GM12878 (cell line): Measurements from ENCODE around the gene SCGN. TPM values are rescaled to one million over a fixed set of nuclear protein-coding genes. Genes with fewer than 3 reads are reported as not detected.

Source experiments
- ATAC-seq: fragments of 200-7000 bp; cut with Tn5 transposase; 3 replicates; pipeline ENCODE4 v1.9.1; 2020; ENCODE audit warnings: mild to moderate bottlenecking, moderate library complexity
- BruUV-seq: library from RNA; stranded (reverse); fragments of 400-500 nt; replicated peaks from 2 replicates; lab custom pipeline; 2021; lab: Mats Ljungman, UMichigan
- CTCF ChIA-PET: fragments of 300-600 bp; sonication (Branson Sonifier 250); formaldehyde crosslinking; extraction: SDS; loops from one replicate; lab custom pipeline; 2021; ENCODE audit warnings: inconsistent platforms; lab: Yijun Ruan, JAX
- POLR2A ChIA-PET: fragments of 350-600 bp; formaldehyde crosslinking; extraction: SDS; loops from one replicate; lab custom pipeline; 2021; ENCODE audit warnings: inconsistent platforms; lab: Charles Lee
- RAD21 ChIA-PET: fragments of 300-600 bp; sonication (Branson Sonifier 250); formaldehyde crosslinking; loops from one replicate; lab custom pipeline; 2023; ENCODE audit warnings: antibody characterized with exemption; ENCODE audit not compliant: unreplicated experiment; lab: Charles Lee
- SMC1A ChIA-PET: fragments of 300-600 bp; sonication (Branson Sonifier 250); formaldehyde crosslinking; loops from one replicate; lab custom pipeline; 2023; ENCODE audit not compliant: unreplicated experiment, uncharacterized antibody; lab: Charles Lee
- DNase-seq: peaks from one replicate; pipeline ENCODE4 v3.0.0-alpha.2; 2011; ENCODE audit warnings: low read depth, low spot score
- FAIRE-seq: peaks from 3 replicates; lab custom pipeline; 2011; peaks lifted over from hg19 to GRCh38; lab: Jason Lieb, UNC
- H2AFZ ChIP-seq: 2 replicates; pipeline ENCODE4 v1.6.0; 2011; ENCODE audit warnings: low read depth, low read length, control low read depth; ENCODE audit not compliant: control insufficient read depth
- H3K27ac ChIP-seq: 2 replicates; pipeline ENCODE4 v1.5.1; 2011; ENCODE audit warnings: control low read depth; ENCODE audit not compliant: control insufficient read depth, insufficient read depth
- H3K27me3 ChIP-seq, 2 experiments: replicated peaks in 1 of 2; 2 replicates each; pipeline versions ENCODE4 v1.6.0 to v1.6.1; 2011; ENCODE audit warnings: low read length in 1 of 2; ENCODE audit not compliant: control insufficient read depth in 2 of 2, insufficient read depth in 2 of 2
- H3K36me3 ChIP-seq, 2 experiments: 2 replicates each; pipeline ENCODE4 v1.5.1; 2011; ENCODE audit warnings: low read length in 1 of 2; ENCODE audit not compliant: control insufficient read depth in 2 of 2, insufficient read depth in 2 of 2
- H3K4me1 ChIP-seq: 2 replicates; pipeline ENCODE4 v1.6.1; 2011; ENCODE audit warnings: mild to moderate bottlenecking, low read length, moderate library complexity, mixed read lengths; ENCODE audit not compliant: control insufficient read depth, insufficient read depth
- H3K4me2 ChIP-seq: 2 replicates; pipeline ENCODE4 v1.6.0; 2011; ENCODE audit warnings: control low read depth; ENCODE audit not compliant: control insufficient read depth, insufficient read depth
- H3K4me3 ChIP-seq: fragments of 200-600 bp; sonication (generic); 2 replicates; pipeline ENCODE4 v1.5.1; 2016
- H3K79me2 ChIP-seq: 2 replicates; pipeline ENCODE4 v1.6.0; 2011; ENCODE audit warnings: low read length; ENCODE audit not compliant: control insufficient read depth, insufficient read depth
- H3K9ac ChIP-seq: 2 replicates; pipeline ENCODE4 v1.8.0; 2011; ENCODE audit warnings: low read length, control low read depth, mixed read lengths; ENCODE audit not compliant: control insufficient read depth, insufficient read depth
- H3K9me3 ChIP-seq: replicated peaks from 3 replicates; pipeline ENCODE4 v1.5.1; 2011; ENCODE audit warnings: mild to moderate bottlenecking, low read length; ENCODE audit not compliant: control insufficient read depth, insufficient read depth
- H4K20me1 ChIP-seq: 2 replicates; pipeline ENCODE4 v1.6.0; 2011; ENCODE audit not compliant: control insufficient read depth, insufficient read depth
- E2F4 ChIP-seq: IDR thresholded peaks from 2 replicates; pipeline ENCODE4 v1.6.1; 2012; ENCODE audit warnings: low read depth, low read length, improper control_type of control experiment
- FOXM1 ChIP-seq: IDR thresholded peaks from 2 replicates; pipeline ENCODE4 v1.6.1; 2012; ENCODE audit warnings: low read depth, mild to moderate bottlenecking, inconsistent platforms, low read length, moderate library complexity
- HSF1 ChIP-seq: fragments of 150-350 bp; IDR thresholded peaks from 2 replicates; pipeline ENCODE4 v1.6.1; 2014; ENCODE audit warnings: mild to moderate bottlenecking, low read depth, low read length
- JUND ChIP-seq: IDR thresholded peaks from 2 replicates; pipeline ENCODE4 v1.6.1; 2012; ENCODE audit warnings: low read depth, mild to moderate bottlenecking, low read length, improper control_type of control experiment, moderate library complexity
- MEF2B ChIP-seq: fragments of 450-650 bp; IDR thresholded peaks from 2 replicates; pipeline ENCODE4 v1.6.1; 2018; ENCODE audit warnings: mild to moderate bottlenecking, moderate library complexity; ENCODE audit not compliant: partially characterized antibody, poor library complexity, severe bottlenecking
- MTA2 ChIP-seq: fragments of 450-650 bp; IDR thresholded peaks from 2 replicates; pipeline ENCODE4 v1.6.1; 2016; ENCODE audit warnings: low read depth, mild to moderate bottlenecking, moderate library complexity
- NFIC ChIP-seq: IDR thresholded peaks from 2 replicates; pipeline ENCODE4 v1.6.1; 2012; ENCODE audit warnings: low read depth, mild to moderate bottlenecking, inconsistent platforms, low read length, moderate library complexity
- NR2C2 ChIP-seq: IDR thresholded peaks from 2 replicates; pipeline ENCODE4 v1.6.1; 2011; ENCODE audit warnings: borderline replicate concordance, low read depth; ENCODE audit not compliant: control insufficient read depth, insufficient read length
- PML ChIP-seq: IDR thresholded peaks from 2 replicates; pipeline ENCODE4 v1.6.1; 2012; ENCODE audit warnings: low read length, inconsistent platforms
- PRDM15 ChIP-seq: fragments of 450-650 bp; formaldehyde crosslinking; IDR thresholded peaks from 2 replicates; pipeline ENCODE4 v1.4.0; 2020; ENCODE audit warnings: mild to moderate bottlenecking, moderate library complexity
- RB1 ChIP-seq: fragments of 450-650 bp; formaldehyde crosslinking; IDR thresholded peaks from 2 replicates; pipeline ENCODE4 v1.6.1; 2017; ENCODE audit warnings: mild to moderate bottlenecking, borderline replicate concordance
- RFX5 ChIP-seq: IDR thresholded peaks from 2 replicates; pipeline ENCODE4 v1.6.1; 2011; ENCODE audit warnings: low read depth, low read length, improper control_type of control experiment
- SUZ12 ChIP-seq: fragments of 200-600 bp; sonication (generic); IDR thresholded peaks from one replicate; pipeline ENCODE4 v1.6.1; 2018; ENCODE audit warnings: antibody characterized with exemption, mild to moderate bottlenecking; ENCODE audit not compliant: unreplicated experiment
- TCF12 ChIP-seq: IDR thresholded peaks from 2 replicates; pipeline ENCODE4 v1.6.1; 2011; ENCODE audit warnings: low read depth, mild to moderate bottlenecking, low read length
- USF2 ChIP-seq: IDR thresholded peaks from 2 replicates; pipeline ENCODE4 v1.6.1; 2011; ENCODE audit warnings: low read depth, low read length, improper control_type of control experiment, borderline replicate concordance
- YBX1 ChIP-seq: fragments of 450-650 bp; IDR thresholded peaks from 2 replicates; pipeline ENCODE4 v1.6.1; 2016; ENCODE audit warnings: antibody characterized with exemption
- ZNF622 ChIP-seq: fragments of 450-650 bp; IDR thresholded peaks from 2 replicates; pipeline ENCODE4 v1.6.1; 2017; ENCODE audit warnings: mild to moderate bottlenecking, inconsistent platforms
- WGBS: methylation state at CpG from one replicate; pipeline ENCODE4 v1.1.6; 2016; ENCODE audit warnings: low lambda C conversion rate; ENCODE audit not compliant: insufficient replicate concordance, insufficient coverage; ENCODE audit errors: missing lambda C conversion rate; 5-methylcytosine and 5-hydroxymethylcytosine counted together
- in situ Hi-C: fragments of 300-500 bp; cut with MboI; formaldehyde crosslinking; loops from 9 replicates; pipeline ENCODE4 v1.14.3; 2018; ENCODE audit warnings: mixed read lengths
- intact Hi-C: fragments of 100-400 bp; cut with micrococcal nuclease; formaldehyde crosslinking; loops from one replicate; pipeline ENCODE4 v1.14.2; 2022; ENCODE audit not compliant: unreplicated experiment
- polyA plus RNA-seq, 11 experiments: library from polyadenylated mRNA; depleted of rRNA in 4 of 11; unstranded in 6 of 11; stranded (reverse) in 5 of 11; fragments of >200 nt; fragmentation: Nextera tagmentation in 4 of 11; fragmentation: Illumina TruSeq in 1 of 11; extraction: Ambion mirVana in 4 of 11; extraction: Trizol in 1 of 11; gene quantifications; 1 replicate in 1 of 11; 2 replicates in 10 of 11; pipeline versions ENCODE4 v1.2.1 to v1.2.3, GENCODE V29; 2011 to 2016; ENCODE audit warnings: inconsistent platforms in 2 of 11, missing spikeins in 2 of 11, low read depth in 1 of 11
- total RNA-seq, 4 experiments: library from RNA; depleted of rRNA in 3 of 4; stranded (reverse); fragments of >200 nt in 3 of 4; fragmentation: Illumina TruSeq in 1 of 4; extraction: Trizol in 1 of 4; gene quantifications; 2 replicates each; pipeline versions ENCODE4 v1.2.1 to v1.2.3, GENCODE V29; 2013 to 2021

Gene SCGN
- total and polyA plus RNA-seq, 10 of the 15 experiments (the other 5 are each of a cell fraction or from before 2014, with no cell fraction given) = not detected

GRCh38 chr6:25670793-25671513, 18.9 kb downstream of the SCGN start:
- H3K4me1 ChIP-seq = no peaks in the 10 kb centered on the region
- no peak overlapping the region for H3K4me3 ChIP-seq
- TF ChIP-seq RB1 = no peak
- no peak for TF ChIP-seq SUZ12
- no peak for TF ChIP-seq USF2
- TF ChIP-seq E2F4 = no peak
- no peak for TF ChIP-seq PRDM15 (CRISPR knock-in tag)
- TF ChIP-seq MTA2 = no peak
- no peak for TF ChIP-seq FOXM1
- TF ChIP-seq RFX5 = no peak
- no peak for TF ChIP-seq PML
- no peak for TF ChIP-seq YBX1
- no peak for TF ChIP-seq HSF1
- no peak for TF ChIP-seq ZNF622
- TF ChIP-seq NFIC = no peak
- no peak for TF ChIP-seq NR2C2
- TF ChIP-seq JUND = no peak
- TF ChIP-seq TCF12 = no peak
- TF ChIP-seq MEF2B = no peak
- ATAC-seq = no peak
- no peak overlapping the region for H3K27ac ChIP-seq
- H3K9ac ChIP-seq = no peak overlapping the region
- POLR2A ChIA-PET = interaction anchor here (0.5 kb wide), 1 partner anchor 206 kb away, joined by 5 read pairs; no protein-coding TSS in a partner anchor
- no peak overlapping the region for H3K4me2 ChIP-seq
- peaks cover 0 to 2% of the 10 kb centered on the region in 2 experiments; a peak in 1 of 4 replicates for H3K27me3 ChIP-seq
- no peaks in the 10 kb centered on the region for H3K9me3 ChIP-seq
- no peak for DNase-seq
- no peak for FAIRE-seq
- WGBS = 32% methylated on average over 7 of the region's 7 CpGs
- intact Hi-C loops (no loop called here), in situ Hi-C loops (no loop called here)
- H2AFZ ChIP-seq = no peak overlapping the region
- H3K36me3 ChIP-seq = no peaks in the 10 kb centered on the region
- SMC1A ChIA-PET = interaction anchor here (0.6 kb wide), 1 partner anchor 179 kb away, joined by 3 read pairs; no protein-coding TSS in a partner anchor
- no peaks in the 10 kb centered on the region for H3K79me2 ChIP-seq
- RAD21 ChIA-PET = no interaction called here
- CTCF ChIA-PET = interaction anchor here (1.2 to 1.5 kb wide), 3 partner anchors 24 to 405 kb away, joined by 3 to 5 read pairs (median 4); no protein-coding TSS in a partner anchor
- no TSS peak for BruUV-seq
- H4K20me1 ChIP-seq = no peaks in the 10 kb centered on the region
